Endothelial cell (in vitro differentiated cells): ENCODE results near the gene LRRFIP1. TPM values are rescaled to one million over a fixed set of nuclear protein-coding genes. Genes with fewer than 3 reads are reported as not detected.
"Not testable (repeated sequence)": the region's sequence is repeated elsewhere in the genome, so short reads cannot be mapped to it uniquely, and the experiment has no call there.

Experiments
- DNase-seq: peaks from one replicate; pipeline ENCODE4 v3.0.0; 2021; ENCODE audit warnings: low spot score
- H3K27ac Mint-ChIP-seq: one replicate; pipeline ENCODE4 v1.8.0; 2021; ENCODE audit warnings: mixed read lengths, inconsistent platforms; ENCODE audit not compliant: unreplicated experiment
- H3K27me3 Mint-ChIP-seq: one replicate; pipeline ENCODE4 v1.8.0; 2021; ENCODE audit warnings: mild to moderate bottlenecking, moderate library complexity, mixed read lengths, inconsistent platforms; ENCODE audit not compliant: unreplicated experiment
- H3K36me3 Mint-ChIP-seq: one replicate; pipeline ENCODE4 v1.8.0; 2021; ENCODE audit warnings: mild to moderate bottlenecking, low read depth, mixed read lengths, inconsistent platforms; ENCODE audit not compliant: unreplicated experiment
- H3K4me1 Mint-ChIP-seq: one replicate; pipeline ENCODE4 v1.8.0; 2021; ENCODE audit warnings: mild to moderate bottlenecking, mixed read lengths, inconsistent platforms; ENCODE audit not compliant: unreplicated experiment
- H3K4me3 Mint-ChIP-seq: one replicate; pipeline ENCODE4 v1.8.0; 2021; ENCODE audit warnings: mild to moderate bottlenecking, mixed read lengths, inconsistent platforms; ENCODE audit not compliant: unreplicated experiment
- H3K9me3 Mint-ChIP-seq: one replicate; pipeline ENCODE4 v1.8.0; 2021; ENCODE audit warnings: mixed read lengths, inconsistent platforms; ENCODE audit not compliant: unreplicated experiment
- total RNA-seq: library from RNA; stranded (reverse); fragmentation: NEBNext Ultra II Directional; extraction: Animal tissue kit (Norgen Biotek cat#: 25700); gene quantifications from one replicate; pipeline ENCODE4 v1.2.1, GENCODE V29; 2021; ENCODE audit not compliant: unreplicated experiment
- TF ChIP-seq, protein P1 (sequence below): fragments of 200-600 bp; sonication (generic); IDR thresholded peaks from one replicate; pipeline ENCODE4 v1.5.0; 2021; ENCODE audit warnings: antibody characterized with exemption; ENCODE audit not compliant: unreplicated experiment

Gene LRRFIP1
- total RNA-seq, 1 donor from 2014 or later, result 105 TPM

DNA sequence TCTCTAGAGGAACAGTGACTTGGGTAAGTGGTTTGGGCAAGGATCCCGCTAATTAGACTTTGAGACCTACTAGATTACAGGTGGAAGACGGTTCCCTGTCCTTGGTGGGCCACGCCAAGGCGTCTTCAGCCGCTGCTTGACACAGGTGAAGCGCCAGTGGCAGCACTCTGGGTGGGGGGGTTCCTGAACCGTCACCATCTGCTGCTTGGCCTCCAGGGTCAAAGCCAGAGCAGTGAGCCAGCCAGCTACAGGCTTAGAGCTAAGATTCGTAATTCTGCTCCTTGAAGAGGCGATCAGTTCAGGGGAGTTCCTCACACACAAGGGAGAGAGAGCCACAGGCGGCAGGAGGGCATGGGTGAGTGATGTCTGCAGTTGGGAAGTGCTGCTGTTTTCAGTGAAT, 131.8 kb downstream of the LRRFIP1 start:
- Mint-ChIP-seq H3K9me3 (no peaks in the 10 kb centered on the region), H3K4me3 (peak overlapping the region; percentile 39), H3K4me1 (peaks cover 26% of the 10 kb centered on the region), H3K27ac (no peak overlapping the region), H3K36me3 (peaks cover 52% of the 10 kb centered on the region), H3K27me3 (peaks cover 4% of the 10 kb centered on the region)
- TF ChIP-seq, protein P1, sequence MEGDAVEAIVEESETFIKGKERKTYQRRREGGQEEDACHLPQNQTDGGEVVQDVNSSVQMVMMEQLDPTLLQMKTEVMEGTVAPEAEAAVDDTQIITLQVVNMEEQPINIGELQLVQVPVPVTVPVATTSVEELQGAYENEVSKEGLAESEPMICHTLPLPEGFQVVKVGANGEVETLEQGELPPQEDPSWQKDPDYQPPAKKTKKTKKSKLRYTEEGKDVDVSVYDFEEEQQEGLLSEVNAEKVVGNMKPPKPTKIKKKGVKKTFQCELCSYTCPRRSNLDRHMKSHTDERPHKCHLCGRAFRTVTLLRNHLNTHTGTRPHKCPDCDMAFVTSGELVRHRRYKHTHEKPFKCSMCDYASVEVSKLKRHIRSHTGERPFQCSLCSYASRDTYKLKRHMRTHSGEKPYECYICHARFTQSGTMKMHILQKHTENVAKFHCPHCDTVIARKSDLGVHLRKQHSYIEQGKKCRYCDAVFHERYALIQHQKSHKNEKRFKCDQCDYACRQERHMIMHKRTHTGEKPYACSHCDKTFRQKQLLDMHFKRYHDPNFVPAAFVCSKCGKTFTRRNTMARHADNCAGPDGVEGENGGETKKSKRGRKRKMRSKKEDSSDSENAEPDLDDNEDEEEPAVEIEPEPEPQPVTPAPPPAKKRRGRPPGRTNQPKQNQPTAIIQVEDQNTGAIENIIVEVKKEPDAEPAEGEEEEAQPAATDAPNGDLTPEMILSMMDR, result no peak
- no peak for DNase-seq

GRCh38 chr2:237760506-237761502, 133.4 kb downstream of the LRRFIP1 start:
- DNase-seq, result no peak
- H3K36me3 Mint-ChIP-seq, result peaks cover 47% of the 10 kb centered on the region
- peak overlapping the region; percentile 24 for H3K4me3 Mint-ChIP-seq
- TF ChIP-seq, protein P1, result no peak
- H3K4me1 Mint-ChIP-seq, result peaks cover 26% of the 10 kb centered on the region
- no peaks in the 10 kb centered on the region for H3K9me3 Mint-ChIP-seq
- H3K27ac Mint-ChIP-seq, result no peak overlapping the region
- peaks cover 4% of the 10 kb centered on the region for H3K27me3 Mint-ChIP-seq

DNA sequence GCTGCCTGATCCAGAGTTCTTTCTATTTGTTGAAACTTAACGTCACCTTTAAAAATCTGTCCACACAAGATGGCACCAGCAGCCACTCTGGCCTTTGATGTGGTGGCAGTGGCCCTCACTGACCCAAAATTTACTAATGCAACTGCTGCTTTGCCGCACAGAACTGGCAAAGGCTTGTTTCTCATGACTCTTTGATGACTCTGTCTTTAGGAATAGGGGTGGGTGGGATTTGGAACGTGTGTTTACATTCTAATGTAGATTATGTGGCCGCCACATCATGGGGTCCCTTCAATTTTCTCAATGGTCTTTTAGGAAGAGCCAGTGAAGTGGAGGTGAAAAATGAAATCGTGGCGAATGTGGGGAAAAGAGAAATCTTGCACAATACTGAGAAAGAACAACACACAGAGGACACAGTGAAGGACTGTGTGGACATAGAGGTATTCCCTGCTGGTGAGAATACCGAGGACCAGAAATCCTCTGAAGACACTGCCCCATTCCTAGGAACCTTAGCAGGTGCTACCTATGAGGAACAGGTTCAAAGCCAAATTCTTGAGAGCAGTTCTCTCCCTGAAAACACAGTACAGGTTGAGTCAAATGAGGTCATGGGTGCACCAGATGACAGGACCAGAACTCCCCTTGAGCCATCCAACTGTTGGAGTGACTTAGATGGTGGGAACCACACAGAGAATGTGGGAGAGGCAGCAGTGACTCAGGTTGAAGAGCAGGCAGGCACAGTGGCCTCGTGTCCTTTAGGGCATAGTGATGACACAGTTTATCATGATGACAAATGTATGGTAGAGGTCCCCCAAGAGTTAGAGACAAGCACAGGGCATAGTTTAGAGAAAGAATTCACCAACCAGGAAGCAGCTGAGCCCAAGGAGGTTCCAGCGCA, 135.2 kb downstream of the LRRFIP1 start:
- H3K36me3 Mint-ChIP-seq, result peaks cover 40% of the 10 kb centered on the region

GRCh38 chr2:237763812-237764211, 136.4 kb downstream of the LRRFIP1 start:
- no peaks in the 10 kb centered on the region for H3K4me1 Mint-ChIP-seq
- H3K36me3 Mint-ChIP-seq, result peaks cover 37% of the 10 kb centered on the region
- H3K9me3 Mint-ChIP-seq, result no peaks in the 10 kb centered on the region
- DNase-seq, result no peak
- H3K27ac Mint-ChIP-seq, result no peak overlapping the region
- peaks cover 1% of the 10 kb centered on the region for H3K27me3 Mint-ChIP-seq
- no peak overlapping the region for H3K4me3 Mint-ChIP-seq
- TF ChIP-seq, protein P1, result no peak

More for the DNA sequence above, 135.2 kb downstream of the LRRFIP1 start:
- not testable (repeated sequence) for H3K9me3 Mint-ChIP-seq, H3K4me3 Mint-ChIP-seq, H3K4me1 Mint-ChIP-seq, H3K27ac Mint-ChIP-seq, H3K27me3 Mint-ChIP-seq, DNase-seq

DNA sequence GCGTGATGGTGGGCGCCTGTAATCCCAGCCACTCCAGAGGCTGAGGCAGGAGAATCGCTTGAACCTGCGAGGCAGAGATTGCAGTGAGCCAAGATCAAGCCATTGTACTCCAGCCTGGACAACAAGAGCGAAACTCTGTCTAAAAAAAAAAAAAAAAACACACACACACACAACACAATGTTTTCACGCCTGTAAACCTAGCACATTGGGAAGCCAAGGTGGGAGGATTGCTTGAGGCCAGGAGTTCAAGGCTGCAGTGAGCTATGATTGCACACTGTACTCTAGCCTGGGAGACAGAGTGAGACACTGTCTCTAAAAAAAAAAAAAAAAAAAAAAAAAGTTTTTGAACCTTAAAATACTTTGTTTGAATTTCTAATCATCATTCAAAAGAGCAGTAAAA, 137.7 kb downstream of the LRRFIP1 start:
- not testable (repeated sequence) for H3K9me3 Mint-ChIP-seq, H3K27ac Mint-ChIP-seq, H3K4me1 Mint-ChIP-seq, H3K4me3 Mint-ChIP-seq, DNase-seq, H3K27me3 Mint-ChIP-seq
- peaks cover 37% of the 10 kb centered on the region for H3K36me3 Mint-ChIP-seq
